ENCODE results near the gene HMGB2.

HMGB2 gene

DNA sequence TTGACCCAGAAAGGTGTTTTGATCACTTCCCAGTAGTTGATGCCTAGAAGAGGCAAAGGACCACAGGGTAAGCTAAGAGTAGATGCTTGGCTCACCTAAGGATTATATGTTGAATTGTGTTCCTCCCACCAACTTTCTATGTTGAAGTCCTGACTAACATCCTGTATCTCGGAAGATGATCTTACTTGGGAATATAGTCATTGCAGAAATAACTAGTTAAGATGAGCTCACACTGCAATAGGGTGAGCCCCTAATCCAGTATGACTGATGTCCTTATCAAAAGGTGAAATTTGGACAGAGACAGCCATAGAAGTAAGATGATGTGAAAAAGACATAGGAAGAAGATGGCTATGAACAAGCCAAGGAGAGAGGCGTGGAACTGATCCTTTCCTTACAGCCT, 3.3 kb upstream of the HMGB2 start:
- DNase-seq (ENCODE audit: low read depth): no peak
- TF ChIP-seq, protein P1, sequence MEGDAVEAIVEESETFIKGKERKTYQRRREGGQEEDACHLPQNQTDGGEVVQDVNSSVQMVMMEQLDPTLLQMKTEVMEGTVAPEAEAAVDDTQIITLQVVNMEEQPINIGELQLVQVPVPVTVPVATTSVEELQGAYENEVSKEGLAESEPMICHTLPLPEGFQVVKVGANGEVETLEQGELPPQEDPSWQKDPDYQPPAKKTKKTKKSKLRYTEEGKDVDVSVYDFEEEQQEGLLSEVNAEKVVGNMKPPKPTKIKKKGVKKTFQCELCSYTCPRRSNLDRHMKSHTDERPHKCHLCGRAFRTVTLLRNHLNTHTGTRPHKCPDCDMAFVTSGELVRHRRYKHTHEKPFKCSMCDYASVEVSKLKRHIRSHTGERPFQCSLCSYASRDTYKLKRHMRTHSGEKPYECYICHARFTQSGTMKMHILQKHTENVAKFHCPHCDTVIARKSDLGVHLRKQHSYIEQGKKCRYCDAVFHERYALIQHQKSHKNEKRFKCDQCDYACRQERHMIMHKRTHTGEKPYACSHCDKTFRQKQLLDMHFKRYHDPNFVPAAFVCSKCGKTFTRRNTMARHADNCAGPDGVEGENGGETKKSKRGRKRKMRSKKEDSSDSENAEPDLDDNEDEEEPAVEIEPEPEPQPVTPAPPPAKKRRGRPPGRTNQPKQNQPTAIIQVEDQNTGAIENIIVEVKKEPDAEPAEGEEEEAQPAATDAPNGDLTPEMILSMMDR (IDR thresholded peaks at IDR 0.05; ENCODE audit: control insufficient read depth, extremely low read depth, insufficient read depth): no peak
- no peak overlapping the region for H3K4me3 ChIP-seq (ENCODE audit: low read depth, low read length)

- TF ChIP-seq, protein P1 (IDR thresholded peaks at IDR 0.05; ENCODE audit: control insufficient read depth, extremely low read depth, insufficient read depth): no peak
- DNase-seq (ENCODE audit: low read depth): peak; percentile 57
- peak overlapping the region; percentile 99 for H3K4me3 ChIP-seq (ENCODE audit: low read depth, low read length)
Observed at GRCh38 chr4:173334891-173335752, 964 bp upstream of the HMGB2 start.

DNA sequence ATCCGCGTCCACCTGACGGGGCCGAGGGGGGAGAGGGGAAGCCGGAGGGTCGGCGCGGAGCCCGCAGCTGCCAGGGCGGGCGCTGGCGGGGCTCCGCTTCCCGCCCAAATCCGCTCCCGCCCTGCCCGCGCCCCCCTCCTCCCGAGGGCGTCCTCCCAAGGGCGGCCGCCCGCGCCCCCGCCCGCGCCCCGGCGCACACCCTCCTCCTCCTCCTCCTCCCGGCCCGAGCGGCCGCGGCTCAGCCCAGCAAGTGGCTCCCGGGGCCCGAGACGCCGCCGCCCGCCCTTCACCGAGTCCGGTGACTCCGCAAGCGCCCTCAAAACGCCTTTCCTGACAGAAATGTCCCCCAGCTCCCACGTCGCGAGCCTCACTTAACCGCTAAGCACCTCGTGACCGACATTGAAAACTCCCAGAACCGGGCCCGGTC, 487 bp downstream of the HMGB2 start:
- TF ChIP-seq, protein P1 (IDR thresholded peaks at IDR 0.05; ENCODE audit: control insufficient read depth, extremely low read depth, insufficient read depth): no peak
- DNase-seq (ENCODE audit: low read depth): no peak
- peak overlapping the region; percentile 99 for H3K4me3 ChIP-seq (ENCODE audit: low read depth, low read length)

DNA sequence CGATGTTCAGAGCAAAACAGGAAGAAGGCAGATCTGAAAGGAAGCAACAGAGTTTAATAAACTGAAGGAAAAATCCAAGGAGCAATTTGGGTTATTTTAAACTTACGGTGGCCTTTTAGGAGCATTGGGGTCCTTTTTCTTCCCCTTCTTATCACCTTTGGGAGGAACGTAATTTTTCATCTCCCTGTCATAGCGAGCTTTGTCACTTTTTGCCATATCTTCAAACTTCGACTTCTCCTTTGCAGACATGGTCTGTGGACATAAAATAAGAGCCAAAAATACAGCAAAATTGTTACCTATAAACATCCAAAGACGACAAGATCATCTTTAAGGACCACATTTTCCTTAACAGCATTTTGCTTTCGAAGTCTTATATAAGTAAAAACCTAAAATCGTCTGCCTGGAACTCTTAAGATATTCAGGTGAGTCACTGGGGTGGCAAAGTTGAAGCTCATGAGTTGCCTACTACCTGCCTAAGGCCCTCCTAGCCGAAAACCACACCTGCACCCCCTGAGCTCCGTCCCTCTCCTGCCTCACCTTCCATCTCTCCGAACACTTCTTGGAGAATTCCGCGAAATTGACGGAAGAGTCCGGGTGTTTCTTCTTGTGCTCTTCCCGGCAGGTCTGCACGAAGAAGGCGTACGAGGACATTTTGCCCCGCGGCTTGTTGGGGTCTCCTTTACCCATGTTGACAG, 1.0 kb downstream of the HMGB2 start:
- peak overlapping the region; percentile 99 for H3K4me3 ChIP-seq (ENCODE audit: low read depth, low read length)
- no peak for DNase-seq (ENCODE audit: low read depth)
- TF ChIP-seq, protein P1 (IDR thresholded peaks at IDR 0.05; ENCODE audit: control insufficient read depth, extremely low read depth, insufficient read depth): no peak

DNA sequence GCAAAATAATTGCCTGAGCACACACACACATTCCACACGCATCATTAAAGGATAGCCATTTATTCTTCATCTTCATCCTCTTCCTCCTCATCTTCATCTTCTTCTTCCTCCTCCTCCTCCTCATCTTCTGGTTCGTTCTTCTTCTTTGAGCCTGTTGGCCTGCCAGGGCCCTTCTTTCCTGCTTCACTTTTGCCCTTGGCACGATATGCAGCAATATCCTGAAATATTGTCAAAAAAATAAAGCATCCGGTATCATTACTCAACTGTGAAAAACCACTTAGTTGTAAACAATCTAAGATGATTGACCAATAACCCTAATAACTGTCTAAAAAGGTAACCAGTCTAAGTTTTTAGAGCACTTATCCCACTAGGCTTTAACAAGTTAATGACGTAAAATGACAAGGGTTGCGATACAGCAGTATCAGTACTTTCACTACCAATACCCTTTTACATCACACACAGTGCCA, 2.1 kb downstream of the HMGB2 start:
- H3K4me3 ChIP-seq (ENCODE audit: low read depth, low read length): peak overlapping the region; percentile 99
- TF ChIP-seq, protein P1 (IDR thresholded peaks at IDR 0.05; ENCODE audit: control insufficient read depth, extremely low read depth, insufficient read depth): no peak
- DNase-seq (ENCODE audit: low read depth): no peak

DNA sequence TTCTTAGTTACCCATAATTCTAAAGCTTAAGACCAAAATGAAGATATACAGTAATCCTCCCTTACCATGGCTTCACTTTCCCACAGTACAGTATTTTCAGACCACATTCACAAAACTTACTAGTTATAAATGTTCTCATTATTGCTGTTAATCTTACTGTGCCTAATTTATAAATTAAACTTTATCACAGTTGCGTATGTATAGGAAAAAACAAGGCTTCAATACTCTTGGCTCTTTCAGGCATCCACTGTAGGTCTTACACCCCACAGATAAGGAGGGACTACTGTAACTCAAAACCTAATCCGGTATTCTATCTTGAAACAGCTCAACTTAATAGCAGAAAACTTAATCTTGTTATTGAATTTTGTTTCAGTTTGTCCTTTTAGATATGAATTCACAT, 3.6 kb downstream of the HMGB2 start:
- H3K4me3 ChIP-seq (ENCODE audit: low read depth, low read length): no peak overlapping the region
- DNase-seq (ENCODE audit: low read depth): no peak
- TF ChIP-seq, protein P1 (IDR thresholded peaks at IDR 0.05; ENCODE audit: control insufficient read depth, extremely low read depth, insufficient read depth): no peak
